Skeletal muscle cell (primary cell): Measurements from ENCODE around the gene POFUT1.
"Not testable (repeated sequence)": the region's sequence is repeated elsewhere in the genome, so short reads cannot be mapped to it uniquely, and the experiment has no call there.

Experiments used
- DNase-seq: peaks from one replicate; pipeline ENCODE4 v3.0.0-alpha.2; 2010; ENCODE audit warnings: low read depth
- H3K4me3 ChIP-seq: 2 replicates; pipeline ENCODE4 v1.5.1; 2011; ENCODE audit warnings: low read depth, mild to moderate bottlenecking, control low read depth, low read length, moderate library complexity

Gene POFUT1

GRCh38 chr20:32188376-32189122 is 19.1 kb upstream of the POFUT1 start:
- no peak overlapping the region for H3K4me3 ChIP-seq
- DNase-seq: no peak

GRCh38 chr20:32189123-32189410 is 18.6 kb upstream of the POFUT1 start:
- DNase-seq: no peak
- no peak overlapping the region for H3K4me3 ChIP-seq

GRCh38 chr20:32189691-32190615 is 17.7 kb upstream of the POFUT1 start:
- no peak for DNase-seq
- peak overlapping the region; percentile 57 for H3K4me3 ChIP-seq

GRCh38 chr20:32190616-32191415 is 16.9 kb upstream of the POFUT1 start:
- peak overlapping the region; percentile 57 for H3K4me3 ChIP-seq
- no peak for DNase-seq

GRCh38 chr20:32191422-32191821 is 16.3 kb upstream of the POFUT1 start:
- no peak overlapping the region for H3K4me3 ChIP-seq
- no peak for DNase-seq

- no peak overlapping the region for H3K4me3 ChIP-seq
- no peak for DNase-seq
Observed at GRCh38 chr20:32191873-32192272, 15.8 kb upstream of the POFUT1 start.

GRCh38 chr20:32192698-32193097 is 15.0 kb upstream of the POFUT1 start:
- no peak overlapping the region for H3K4me3 ChIP-seq
- no peak for DNase-seq

GRCh38 chr20:32193336-32193735 is 14.3 kb upstream of the POFUT1 start:
- DNase-seq, H3K4me3 ChIP-seq: not testable (repeated sequence)

- no peak for DNase-seq
Observed at GRCh38 chr20:32193996-32194395, 13.7 kb upstream of the POFUT1 start.

GRCh38 chr20:32195581-32195980 is 12.1 kb upstream of the POFUT1 start:
- H3K4me3 ChIP-seq: no peak overlapping the region
- DNase-seq: no peak

More at GRCh38 chr20:32193996-32194395, 13.7 kb upstream of the POFUT1 start:
- H3K4me3 ChIP-seq: no peak overlapping the region

- DNase-seq, H3K4me3 ChIP-seq: not testable (repeated sequence)
Observed at GRCh38 chr20:32196613-32197012, 11.1 kb upstream of the POFUT1 start.

GRCh38 chr20:32197136-32197535 is 10.5 kb upstream of the POFUT1 start:
- not testable (repeated sequence) for DNase-seq, H3K4me3 ChIP-seq

GRCh38 chr20:32199006-32199405 is 8.7 kb upstream of the POFUT1 start:
- no peak overlapping the region for H3K4me3 ChIP-seq
- no peak for DNase-seq

GRCh38 chr20:32201296-32201976 is 6.2 kb upstream of the POFUT1 start:
- no peak for DNase-seq
- no peak overlapping the region for H3K4me3 ChIP-seq

- no peak for DNase-seq
- H3K4me3 ChIP-seq: no peak overlapping the region
Observed at GRCh38 chr20:32201977-32202363, 5.7 kb upstream of the POFUT1 start.

- no peak overlapping the region for H3K4me3 ChIP-seq
- no peak for DNase-seq
Observed at GRCh38 chr20:32203356-32204204, 4.1 kb upstream of the POFUT1 start.

- no peak overlapping the region for H3K4me3 ChIP-seq
- peak; percentile 57 for DNase-seq
Observed at GRCh38 chr20:32204205-32205109, 3.2 kb upstream of the POFUT1 start.
